ENCODE results near the gene BST1.
"Not testable (repeated sequence)": the region's sequence is repeated elsewhere in the genome, so short reads cannot be mapped to it uniquely, and the experiment has no call there.

The BST1 gene

GRCh38 chr4:15744016-15744545 is 41.2 kb downstream of the BST1 start:
- no peak for DNase-seq (ENCODE audit: low spot score)

- DNase-seq (ENCODE audit: low spot score): no peak
Observed at GRCh38 chr4:15746110-15746509, 43.2 kb downstream of the BST1 start.

- no peak for DNase-seq (ENCODE audit: low spot score)
Observed at GRCh38 chr4:15749001-15749400, 46.1 kb downstream of the BST1 start.

- no peak for DNase-seq (ENCODE audit: low spot score)
Observed at GRCh38 chr4:15751153-15751552, 48.3 kb downstream of the BST1 start.

- no peak for DNase-seq (ENCODE audit: low spot score)
Observed at GRCh38 chr4:15753081-15753480, 50.2 kb downstream of the BST1 start.

GRCh38 chr4:15753786-15754185 is 50.9 kb downstream of the BST1 start:
- DNase-seq (ENCODE audit: low spot score): no peak

GRCh38 chr4:15754323-15754722 is 51.5 kb downstream of the BST1 start:
- DNase-seq (ENCODE audit: low spot score): no peak

- no peak for DNase-seq (ENCODE audit: low spot score)
Observed at GRCh38 chr4:15755321-15756155, 52.7 kb downstream of the BST1 start.

GRCh38 chr4:15756361-15756861 is 53.5 kb downstream of the BST1 start:
- no peak for DNase-seq (ENCODE audit: low spot score)

GRCh38 chr4:15757054-15757453 is 54.2 kb downstream of the BST1 start:
- DNase-seq (ENCODE audit: low spot score): no peak

GRCh38 chr4:15758294-15758693 is 55.4 kb downstream of the BST1 start:
- DNase-seq (ENCODE audit: low spot score): no peak

- not testable (repeated sequence) for DNase-seq (ENCODE audit: low spot score)
Observed at GRCh38 chr4:15762460-15762859, 59.6 kb downstream of the BST1 start.

- DNase-seq (ENCODE audit: low spot score): no peak
Observed at GRCh38 chr4:15765391-15765790, 62.5 kb downstream of the BST1 start.

GRCh38 chr4:15765910-15766697 is 63.2 kb downstream of the BST1 start:
- DNase-seq (ENCODE audit: low spot score): no peak

- no peak for DNase-seq (ENCODE audit: low spot score)
Observed at GRCh38 chr4:15766821-15767220, 64.0 kb downstream of the BST1 start.

- no peak for DNase-seq (ENCODE audit: low spot score)
Observed at GRCh38 chr4:15769202-15769601, 66.3 kb downstream of the BST1 start.

- DNase-seq (ENCODE audit: low spot score): no peak
Observed at GRCh38 chr4:15771216-15772058, 68.6 kb downstream of the BST1 start.

GRCh38 chr4:15774020-15774420 is 71.2 kb downstream of the BST1 start:
- no peak for DNase-seq (ENCODE audit: low spot score)

GRCh38 chr4:15776871-15777648 is 74.2 kb downstream of the BST1 start:
- DNase-seq (ENCODE audit: low spot score): no peak

- no peak for DNase-seq (ENCODE audit: low spot score)
Observed at GRCh38 chr4:15777697-15778288, 74.9 kb downstream of the BST1 start.
